ENCODE data around the gene SGMS1.
"Not testable (repeated sequence)": the region's sequence is repeated elsewhere in the genome, so short reads cannot be mapped to it uniquely, and the experiment has no call there.

GRCh38 chr10:50364730-50365129 lies 259.0 kb downstream of the SGMS1 start:
- not testable (repeated sequence) for TF ChIP-seq CTCF, POLR2A (IDR thresholded peaks at IDR 0.05)

All from heart left ventricle (tissue), 13 donors.